Measurements from ENCODE around the gene OR56A3.
"Not testable (repeated sequence)": the region's sequence is repeated elsewhere in the genome, so short reads cannot be mapped to it uniquely, and the experiment has no call there.

Gene OR56A3

GRCh38 chr11:5941951-5942350 is at the start of gene OR56A3:
TSS of gene OR56A3 (plus strand) at chr11:5942251. CDS start at chr11:5947347, 5,096 bp downstream.
- no peak for DNase-seq

- no peak for DNase-seq
Observed at GRCh38 chr11:5892908-5893307, 49.1 kb upstream of the OR56A3 start, which contains the start of gene OR52E5. TSS of gene OR52E5 (plus strand) at chr11:5893208. CDS start at chr11:5900777, 7,569 bp downstream.

GRCh38 chr11:5899534-5899933 is 42.5 kb upstream of the OR56A3 start:
- DNase-seq: no peak

GRCh38 chr11:5910540-5910939 is 31.5 kb upstream of the OR56A3 start:
- DNase-seq: no peak

- no peak for DNase-seq
Observed at GRCh38 chr11:5922749-5923426, 19.2 kb upstream of the OR56A3 start.

GRCh38 chr11:5923427-5923776 is 18.6 kb upstream of the OR56A3 start:
- DNase-seq: no peak

GRCh38 chr11:5923794-5924193 is 18.3 kb upstream of the OR56A3 start:
- DNase-seq: no peak

GRCh38 chr11:5928271-5928670 is 13.8 kb upstream of the OR56A3 start:
- no peak for DNase-seq

GRCh38 chr11:5928811-5929210 is 13.2 kb upstream of the OR56A3 start:
- DNase-seq: no peak

- DNase-seq: no peak
Observed at GRCh38 chr11:5929571-5930368, 12.3 kb upstream of the OR56A3 start.

GRCh38 chr11:5930614-5931013 is 11.4 kb upstream of the OR56A3 start:
- no peak for DNase-seq

- no peak for DNase-seq
Observed at GRCh38 chr11:5931061-5931460, 11.0 kb upstream of the OR56A3 start.

GRCh38 chr11:5932671-5933070 is 9.4 kb upstream of the OR56A3 start:
- no peak for DNase-seq

GRCh38 chr11:5933116-5933515 is 8.9 kb upstream of the OR56A3 start:
- DNase-seq: no peak

GRCh38 chr11:5937868-5938602 is 4.0 kb upstream of the OR56A3 start:
- DNase-seq: no peak

GRCh38 chr11:5938603-5938965 is 3.5 kb upstream of the OR56A3 start:
- DNase-seq: no peak

- no peak for DNase-seq
Observed at GRCh38 chr11:5940748-5941147, 1.3 kb upstream of the OR56A3 start.

- DNase-seq: no peak
Observed at GRCh38 chr11:5955586-5955985, 13.5 kb downstream of the OR56A3 start.

GRCh38 chr11:5960704-5961320 is 18.8 kb downstream of the OR56A3 start:
- not testable (repeated sequence) for DNase-seq

GRCh38 chr11:5966958-5967357 is 24.9 kb downstream of the OR56A3 start:
- DNase-seq: no peak

GRCh38 chr11:5967708-5968107 is 25.7 kb downstream of the OR56A3 start:
- no peak for DNase-seq

- no peak for DNase-seq
Observed at GRCh38 chr11:5968394-5968793, 26.3 kb downstream of the OR56A3 start, which contains the start of gene OR56A5. TSS of gene OR56A5 (minus strand) at chr11:5968494. CDS start at chr11:5968494, 0 bp downstream.

GRCh38 chr11:5973530-5973929 is 31.5 kb downstream of the OR56A3 start:
- DNase-seq: no peak

Measured in NCI-H526 treated with DMSO at 0.1 percent for 48 hours (cell line).